Measurements from ENCODE around the gene PROKR2.

DNA sequence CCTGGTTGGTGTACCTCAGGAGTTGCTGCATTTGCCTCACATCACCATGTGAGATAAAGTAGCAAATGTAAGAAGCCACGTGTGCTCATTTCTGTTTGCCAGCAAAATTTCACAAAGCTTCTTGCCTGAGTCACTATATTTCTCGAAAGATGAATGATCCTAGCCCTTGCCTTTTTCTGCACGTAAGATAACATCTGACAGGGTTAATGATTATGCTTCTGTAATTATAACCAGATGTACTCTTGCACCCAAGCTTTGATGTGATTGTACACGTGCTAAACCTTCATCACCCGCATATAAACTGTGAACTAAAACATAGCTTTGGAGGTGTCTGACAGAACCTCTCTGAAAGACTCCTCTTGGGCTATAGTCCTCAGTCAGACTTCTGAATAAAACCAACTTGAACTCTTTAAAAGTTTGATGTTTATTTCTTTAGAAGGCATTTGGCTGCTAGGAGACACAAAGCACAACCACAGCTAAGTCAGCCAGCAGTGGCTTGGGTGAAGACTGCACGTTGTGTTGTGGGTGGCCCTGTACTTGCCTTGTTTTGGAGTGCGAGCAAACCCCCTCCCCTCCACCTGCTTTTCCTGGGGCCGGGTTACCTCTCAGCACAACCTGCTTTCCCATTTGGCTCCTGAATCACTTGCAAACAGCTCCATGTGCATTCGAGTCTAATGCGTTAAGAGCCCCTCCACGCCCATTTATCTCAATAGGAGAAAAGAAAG, 19.3 kb downstream of the PROKR2 start:
- TF ChIP-seq EZH2 (IDR thresholded peaks at IDR 0.05; ENCODE audit: borderline replicate concordance, low read depth, low read length, severe bottlenecking), result no peak
- TF ChIP-seq, protein P1, sequence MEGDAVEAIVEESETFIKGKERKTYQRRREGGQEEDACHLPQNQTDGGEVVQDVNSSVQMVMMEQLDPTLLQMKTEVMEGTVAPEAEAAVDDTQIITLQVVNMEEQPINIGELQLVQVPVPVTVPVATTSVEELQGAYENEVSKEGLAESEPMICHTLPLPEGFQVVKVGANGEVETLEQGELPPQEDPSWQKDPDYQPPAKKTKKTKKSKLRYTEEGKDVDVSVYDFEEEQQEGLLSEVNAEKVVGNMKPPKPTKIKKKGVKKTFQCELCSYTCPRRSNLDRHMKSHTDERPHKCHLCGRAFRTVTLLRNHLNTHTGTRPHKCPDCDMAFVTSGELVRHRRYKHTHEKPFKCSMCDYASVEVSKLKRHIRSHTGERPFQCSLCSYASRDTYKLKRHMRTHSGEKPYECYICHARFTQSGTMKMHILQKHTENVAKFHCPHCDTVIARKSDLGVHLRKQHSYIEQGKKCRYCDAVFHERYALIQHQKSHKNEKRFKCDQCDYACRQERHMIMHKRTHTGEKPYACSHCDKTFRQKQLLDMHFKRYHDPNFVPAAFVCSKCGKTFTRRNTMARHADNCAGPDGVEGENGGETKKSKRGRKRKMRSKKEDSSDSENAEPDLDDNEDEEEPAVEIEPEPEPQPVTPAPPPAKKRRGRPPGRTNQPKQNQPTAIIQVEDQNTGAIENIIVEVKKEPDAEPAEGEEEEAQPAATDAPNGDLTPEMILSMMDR (IDR thresholded peaks at IDR 0.05; ENCODE audit: borderline replicate concordance, extremely low read depth, low read length, poor library complexity, severe bottlenecking), result no peak
